Mucosa of gallbladder (tissue), 1 donor: ENCODE results near the gene USP6NL. TPM values are rescaled to one million over a fixed set of nuclear protein-coding genes. Genes with fewer than 3 reads are reported as not detected.
A peak's percentile ranks its signal among the peaks of the same experiment; 100 is the strongest.
"Not testable (repeated sequence)": the region's sequence is repeated elsewhere in the genome, so short reads cannot be mapped to it uniquely, and the experiment has no call there.

Experiments used
- DNase-seq: peaks from one replicate; pipeline ENCODE4 v3.0.0-alpha.2; 2020; ENCODE audit warnings: low spot score
- total RNA-seq: library from RNA; stranded (reverse); gene quantifications from one replicate; pipeline ENCODE4 v1.2.1, GENCODE V29; 2021
- donor health status: DM: no; HTN: no; CAD: no.

USP6NL gene
- total RNA-seq, 1 donor from 2014 or later, result 14.6 TPM

DNA sequence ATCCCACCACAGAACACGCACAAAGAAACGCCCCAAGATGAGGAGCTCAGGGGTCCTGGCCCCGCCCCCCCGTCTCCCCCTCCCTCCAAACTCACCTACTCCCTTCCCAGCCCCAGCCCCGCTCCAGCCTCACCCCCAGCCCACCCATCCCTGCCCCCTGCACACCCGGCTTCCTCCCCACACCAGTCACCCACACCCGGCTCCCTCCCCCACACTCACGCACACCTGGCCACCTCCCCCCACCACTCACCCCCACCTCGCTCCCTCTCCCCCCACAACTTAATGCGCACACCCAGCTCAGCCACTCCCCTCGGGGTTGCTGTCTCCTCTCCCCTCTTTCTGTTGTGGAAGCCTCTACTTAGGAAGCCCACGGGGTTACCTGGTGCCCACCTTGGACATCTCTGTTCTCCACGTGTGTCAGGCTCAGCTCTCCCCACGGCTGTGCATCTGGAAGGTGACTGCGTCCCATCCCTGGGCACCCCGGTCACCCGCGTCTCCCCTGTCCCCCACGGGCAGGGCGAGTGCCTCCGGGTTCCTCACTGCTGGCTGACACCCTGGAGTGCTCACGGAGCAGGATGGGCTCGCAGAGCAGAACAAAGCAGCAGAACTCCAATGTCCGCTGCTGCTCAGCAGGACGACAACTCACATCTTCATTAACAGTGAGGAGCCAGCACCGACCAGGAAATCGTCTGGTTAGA, 166.8 kb downstream of the USP6NL start:
- DNase-seq, result no peak

DNA sequence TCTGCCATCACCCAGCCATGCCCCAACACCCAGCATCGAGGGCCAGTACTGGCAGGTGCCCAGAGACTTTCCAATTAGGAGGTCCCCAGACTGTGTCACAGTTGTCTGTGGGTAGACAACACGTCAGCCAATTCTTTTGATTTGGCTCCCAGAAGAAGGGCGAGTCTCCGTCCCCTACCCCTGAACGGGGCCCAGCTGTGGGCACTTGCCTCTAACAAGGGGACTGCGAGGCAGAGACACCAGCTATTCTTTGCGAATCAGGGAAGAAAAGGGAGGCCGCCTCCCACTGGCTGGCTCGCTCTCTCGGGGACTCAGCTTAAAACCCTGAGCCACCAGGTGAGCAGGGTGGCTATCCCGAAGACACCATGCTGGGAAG, 167.3 kb downstream of the USP6NL start:
- no peak for DNase-seq

GRCh38 chr10:11443468-11444154, 167.8 kb downstream of the USP6NL start:
- DNase-seq, result no peak

- no peak for DNase-seq
Measured at GRCh38 chr10:11442001-11442773, 169.3 kb downstream of the USP6NL start.

GRCh38 chr10:11441151-11441535, 170.3 kb downstream of the USP6NL start:
- DNase-seq, result no peak

- no peak for DNase-seq
Measured at GRCh38 chr10:11440250-11441150, 170.9 kb downstream of the USP6NL start.

DNA sequence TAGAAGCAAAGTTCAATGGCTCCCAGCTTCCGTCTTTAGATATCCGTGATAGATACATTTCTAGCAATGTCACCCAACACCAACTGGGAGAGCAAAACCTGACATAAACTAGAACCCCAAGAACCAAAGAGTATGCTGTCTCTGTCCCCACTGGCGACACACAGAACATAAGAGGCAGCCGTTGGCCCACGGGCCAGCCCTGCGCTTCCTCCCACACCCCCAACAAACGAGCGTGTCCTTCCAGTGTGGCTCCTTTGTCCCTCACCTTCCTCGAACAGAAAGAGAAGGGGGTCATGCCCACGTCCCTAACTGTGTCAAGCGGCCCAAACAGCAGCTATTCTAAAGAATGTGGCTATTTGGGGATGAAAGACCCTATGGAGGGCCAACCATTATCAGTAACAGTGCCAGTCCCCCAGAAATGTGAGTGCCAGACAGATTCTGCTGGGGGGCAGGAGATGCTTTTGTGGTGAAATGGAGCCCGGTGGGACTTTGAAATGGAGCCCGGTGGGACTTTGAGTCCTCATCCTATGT, 171.9 kb downstream of the USP6NL start:
- DNase-seq, result no peak

DNA sequence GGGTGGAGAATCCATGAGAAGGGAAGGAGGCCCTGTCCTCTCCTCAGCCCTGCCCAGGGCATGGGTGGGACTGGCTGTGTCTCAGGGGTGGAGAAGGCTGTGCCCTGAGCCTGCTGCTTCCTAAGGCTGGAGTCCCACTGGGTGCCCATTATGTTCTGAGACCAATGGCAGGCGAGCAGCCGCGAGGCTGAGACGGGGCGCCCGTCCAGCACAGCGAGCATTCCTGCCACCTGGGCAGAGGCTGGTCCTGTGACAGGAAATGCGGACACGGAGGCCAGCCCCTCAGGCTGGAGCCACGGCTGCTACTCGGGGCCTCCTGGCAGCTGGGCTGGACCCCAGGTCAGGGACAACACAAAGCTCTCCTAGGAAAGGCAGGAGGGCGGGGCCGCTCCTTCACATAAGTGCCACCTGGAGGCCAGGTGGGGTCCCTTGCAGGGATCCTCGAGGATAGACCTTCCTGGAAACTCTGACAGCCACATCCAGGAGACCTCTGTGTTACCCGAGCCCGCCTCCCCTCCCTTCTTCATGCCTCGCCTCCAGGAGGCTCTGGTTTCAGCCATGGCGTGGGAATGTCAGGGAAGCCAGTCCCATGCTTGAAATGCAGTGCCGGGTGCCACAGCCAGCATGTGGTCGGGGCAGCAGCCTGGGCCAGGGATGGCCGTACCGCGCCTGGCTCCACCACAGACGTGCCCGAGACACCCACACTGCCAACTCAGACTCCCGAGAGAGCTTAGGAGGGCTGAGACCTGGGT, 173.9 kb downstream of the USP6NL start:
- DNase-seq, result no peak

DNA sequence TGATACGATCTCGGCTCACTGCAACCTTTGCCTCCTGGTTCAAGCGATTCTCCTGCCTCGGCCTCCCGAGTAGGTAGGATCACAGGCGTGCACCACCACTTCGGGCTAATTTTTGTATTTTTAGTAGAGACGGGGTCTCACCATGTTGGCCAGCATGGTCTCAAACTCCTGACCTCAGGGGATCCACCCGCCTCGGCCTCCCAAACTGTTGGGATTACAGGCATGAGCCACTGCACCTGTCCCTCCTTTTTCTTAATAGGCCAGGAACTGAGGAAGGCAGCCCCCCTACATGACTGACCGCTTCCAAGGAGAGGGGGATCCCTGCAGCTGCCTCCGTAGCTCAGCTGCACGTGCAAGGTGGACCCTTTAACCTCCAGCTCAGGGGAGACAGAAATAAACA, 175.0 kb downstream of the USP6NL start:
- not testable (repeated sequence) for DNase-seq

- DNase-seq, result no peak
Measured at GRCh38 chr10:11435581-11435981, 175.9 kb downstream of the USP6NL start.

- no peak for DNase-seq
Measured at GRCh38 chr10:11434324-11434723, 177.1 kb downstream of the USP6NL start.

GRCh38 chr10:11433657-11434056, 177.8 kb downstream of the USP6NL start:
- no peak for DNase-seq

DNA sequence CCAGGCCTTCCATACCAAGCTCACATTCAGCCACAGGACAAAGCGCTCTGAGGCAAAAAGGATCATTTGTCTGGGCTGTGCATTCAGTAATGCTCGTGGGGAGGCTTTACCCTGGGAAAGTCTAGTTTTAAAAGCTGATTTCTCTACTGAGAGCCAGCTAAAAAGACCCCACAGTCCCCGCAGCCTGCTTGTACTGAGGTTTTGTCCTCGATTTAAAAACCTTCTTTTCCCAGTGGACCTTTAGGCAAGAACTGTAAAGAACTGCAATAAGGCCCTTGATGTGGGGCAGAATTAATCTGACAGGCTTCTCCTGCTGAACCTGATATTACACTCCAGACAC, 180.3 kb downstream of the USP6NL start:
- DNase-seq, result no peak

DNA sequence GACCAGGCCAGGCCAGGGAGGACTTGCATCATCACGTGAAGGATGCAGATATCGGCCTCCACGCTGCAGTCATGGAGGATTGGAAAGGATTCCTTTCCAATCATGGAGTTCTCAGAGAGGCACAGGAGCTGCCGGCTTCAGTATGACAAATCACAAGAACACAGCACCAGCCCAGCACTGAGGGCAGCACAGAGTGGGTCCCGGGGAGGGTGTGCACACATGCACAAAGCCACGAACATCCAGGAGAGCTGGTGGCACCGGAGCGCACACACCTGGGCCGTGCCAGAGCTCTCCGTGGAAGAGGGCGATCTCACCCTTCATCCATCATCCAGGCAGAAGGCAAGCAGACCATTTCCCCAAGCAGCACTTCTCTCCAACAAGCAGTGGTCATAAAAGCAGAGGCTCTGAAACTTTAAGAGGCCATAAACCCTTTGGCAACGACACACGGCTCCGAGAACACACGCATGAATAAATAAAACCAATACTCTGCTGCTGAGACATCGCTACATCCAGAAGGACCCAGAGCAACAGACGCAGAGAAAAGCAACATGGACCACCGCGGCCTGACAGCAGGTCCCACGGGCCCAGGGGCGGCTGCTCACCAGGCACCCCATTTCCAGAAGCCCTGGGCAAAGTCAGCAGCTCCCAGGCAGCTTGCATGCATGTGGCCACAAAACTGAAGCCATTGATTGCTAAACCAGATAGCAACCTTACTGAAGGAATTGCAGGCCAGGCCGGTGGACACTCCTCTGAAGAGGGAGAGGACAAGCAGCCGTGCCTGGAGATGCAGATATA, 180.8 kb downstream of the USP6NL start:
- no peak for DNase-seq

DNA sequence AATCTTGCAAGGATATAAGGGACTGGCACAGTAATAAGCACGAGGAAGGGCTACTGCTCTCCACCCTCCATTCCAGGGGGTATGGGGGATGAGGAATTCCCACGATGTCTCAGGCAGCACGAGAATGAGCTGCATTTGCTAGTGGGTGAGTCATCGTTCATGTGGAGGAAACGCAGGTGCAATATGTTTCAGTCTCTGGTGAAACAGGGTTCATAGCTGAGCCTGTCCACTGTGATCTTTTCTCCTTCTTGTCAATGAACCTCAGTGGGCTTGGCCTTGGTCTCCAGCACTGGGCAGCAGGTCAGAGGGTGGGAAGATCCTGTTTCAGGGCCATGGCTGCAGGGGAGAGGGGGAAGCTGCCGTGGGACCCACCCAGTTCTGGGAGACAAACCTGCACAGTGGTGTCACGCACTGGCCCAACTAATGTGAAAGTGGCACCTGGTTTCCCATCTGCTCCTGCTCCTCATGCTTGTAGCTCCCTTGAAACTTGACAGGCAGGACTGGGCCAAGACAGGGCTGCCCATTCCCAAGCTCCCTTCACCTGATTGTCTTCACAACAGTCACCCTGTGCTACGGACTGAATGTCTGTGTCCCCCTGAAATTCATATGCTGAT, 181.9 kb downstream of the USP6NL start:
- DNase-seq, result no peak

DNA sequence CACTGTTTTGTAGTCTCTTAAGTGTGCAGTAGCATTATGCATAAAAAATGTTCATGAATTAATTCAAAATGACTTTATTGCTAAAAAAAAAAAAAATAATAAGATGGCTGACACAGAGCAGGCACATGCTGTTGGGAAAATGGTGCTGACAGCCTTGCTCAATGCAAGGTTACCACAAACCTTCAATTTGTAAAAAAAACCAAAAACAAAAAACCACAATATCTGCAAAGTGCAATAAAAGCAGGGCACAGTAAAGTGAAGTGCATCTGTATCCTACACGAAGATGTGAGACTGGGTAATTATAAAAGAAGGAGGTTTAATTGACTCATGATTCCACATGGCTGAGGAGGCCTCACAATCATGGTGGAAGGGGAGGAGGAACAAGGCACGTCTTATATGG, 185.8 kb downstream of the USP6NL start:
- no peak for DNase-seq

GRCh38 chr10:11425296-11425610, 186.2 kb downstream of the USP6NL start:
- no peak for DNase-seq

DNA sequence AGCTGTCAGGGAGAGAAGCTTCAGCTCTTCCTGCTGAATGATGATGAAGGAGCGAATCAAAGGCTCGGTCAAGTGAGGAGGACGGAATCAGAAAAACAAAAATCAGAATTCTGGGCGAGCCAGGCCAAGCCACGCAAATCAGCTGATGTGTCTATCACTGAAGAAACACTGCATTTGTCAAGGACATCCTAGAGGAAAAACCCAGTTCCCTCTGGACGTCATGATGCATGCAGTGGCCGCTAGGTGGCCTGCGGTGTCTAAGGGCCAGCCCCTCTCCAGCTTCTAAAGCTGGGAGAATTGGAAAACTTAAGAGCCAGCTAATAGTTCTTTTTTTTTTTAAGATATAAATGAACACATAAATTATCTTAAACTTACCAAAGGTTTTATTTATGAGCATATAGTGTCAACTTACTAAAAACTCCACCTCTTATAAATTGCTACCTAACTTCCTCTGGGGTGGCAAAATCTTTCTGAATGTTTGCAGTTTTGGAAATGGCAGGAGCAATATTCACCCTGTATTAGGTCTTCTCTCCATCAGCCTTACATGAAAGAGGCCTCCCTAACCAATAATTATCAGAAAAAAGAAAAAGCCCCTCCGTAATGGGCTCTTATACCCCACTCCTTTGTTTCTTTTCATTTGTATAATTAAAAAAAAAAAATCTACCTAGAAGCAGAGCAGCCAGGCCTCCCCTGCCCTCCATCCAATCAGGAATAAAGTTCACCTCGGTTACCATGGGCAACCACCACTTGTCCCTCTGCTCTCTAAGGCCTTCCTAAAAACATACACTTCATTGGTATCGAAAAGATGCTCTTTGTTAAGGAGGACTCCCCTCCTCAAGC, 186.8 kb downstream of the USP6NL start:
- DNase-seq, result peak; percentile 27

- no peak for DNase-seq
Measured at GRCh38 chr10:11416974-11417373, 194.5 kb downstream of the USP6NL start.
